Measurements from ENCODE around the gene MAN2A1.

- TF ChIP-seq CHD4 (IDR thresholded peaks at IDR 0.05; ENCODE audit: borderline replicate concordance): no peak
- TF ChIP-seq CTCF (IDR thresholded peaks at IDR 0.05): no peak
- TF ChIP-seq HMGXB4 (CRISPR knock-in tag; IDR thresholded peaks at IDR 0.05; ENCODE audit: borderline replicate concordance): no peak
- TF ChIP-seq ZFP36 (IDR thresholded peaks at IDR 0.05; ENCODE audit: borderline replicate concordance, partially characterized antibody): no peak
- TF ChIP-seq EP300 (IDR thresholded peaks at IDR 0.05): no peak
- TF ChIP-seq REST (IDR thresholded peaks at IDR 0.05): no peak
- TF ChIP-seq POLR2A (IDR thresholded peaks at IDR 0.05; ENCODE audit: low read length): no peak
- no peak for TF ChIP-seq PHF8 (IDR thresholded peaks at IDR 0.05; ENCODE audit: borderline replicate concordance, low read depth)
- TF ChIP-seq, protein P1, sequence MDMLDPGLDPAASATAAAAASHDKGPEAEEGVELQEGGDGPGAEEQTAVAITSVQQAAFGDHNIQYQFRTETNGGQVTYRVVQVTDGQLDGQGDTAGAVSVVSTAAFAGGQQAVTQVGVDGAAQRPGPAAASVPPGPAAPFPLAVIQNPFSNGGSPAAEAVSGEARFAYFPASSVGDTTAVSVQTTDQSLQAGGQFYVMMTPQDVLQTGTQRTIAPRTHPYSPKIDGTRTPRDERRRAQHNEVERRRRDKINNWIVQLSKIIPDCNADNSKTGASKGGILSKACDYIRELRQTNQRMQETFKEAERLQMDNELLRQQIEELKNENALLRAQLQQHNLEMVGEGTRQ (IDR thresholded peaks at IDR 0.05): no peak
Observed at GRCh38 chr5:109704282-109704952, 14.7 kb downstream of the MAN2A1 start.
